Measurements from ENCODE around the gene TRPV2. TPM values are rescaled to one million over a fixed set of nuclear protein-coding genes. Genes with fewer than 3 reads are reported as not detected.

The TRPV2 gene
- total and polyA plus RNA-seq, 2 of the 4 experiments (the other 2 are of a cell fraction) = 30.8 to 32.8 TPM

DNA sequence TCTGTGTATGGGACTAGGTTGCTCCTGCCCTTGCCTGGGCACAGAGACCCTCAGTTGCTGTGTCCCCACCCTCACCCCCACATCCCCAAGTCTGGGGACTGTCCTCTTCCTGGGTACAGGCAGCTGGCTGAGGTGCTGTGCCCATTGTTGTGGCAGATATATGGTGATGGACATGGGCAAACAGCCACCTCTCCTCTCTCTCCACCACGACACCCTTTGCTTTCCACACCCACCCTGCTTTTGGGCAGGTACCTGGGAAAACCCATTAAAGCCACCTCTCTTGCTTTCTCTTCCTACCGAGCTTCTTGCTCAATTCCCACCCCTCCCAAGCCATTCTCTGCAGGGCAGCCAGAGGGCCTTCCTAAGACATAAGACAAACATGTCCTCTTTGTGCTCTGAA, 21.7 kb downstream of the TRPV2 start:
- dilution Hi-C loops (cut with HindIII; ENCODE audit: low sequenced_read_pairs, unreplicated experiment) (no loop called here), intact Hi-C loops (cut with micrococcal nuclease) (no loop called here), in situ Hi-C loops (cut with MboI; ENCODE audit: low sequenced_read_pairs) (loop anchor here (5.0 kb wide), 1 partner anchor 55 kb away; the partner anchor contains the start of gene UBB)
- no peak overlapping the region for H4K8ac ChIP-seq (ENCODE audit: low read depth in 2 of 2, low read length in 2 of 2)
- WGBS, 2 experiments (ENCODE audit: extremely low coverage in 2 of 2, insufficient read length in 1 of 2) = 75% methylated on average over 2 of the region's 2 CpGs; no CpG with 5 or more reads in 1 of the 2 experiments
- H3K27ac ChIP-seq (ENCODE audit: insufficient read depth, low read length) = no peak overlapping the region
- no peaks in the 10 kb centered on the region for H3K27me3 ChIP-seq (ENCODE audit: control insufficient read depth, insufficient read depth, low read length)
- peaks cover 12% of the 10 kb centered on the region for H3K4me1 ChIP-seq (ENCODE audit: control insufficient read depth, insufficient read depth, low read length)
- H3K36me3 ChIP-seq (ENCODE audit: control insufficient read depth, insufficient read depth, low read length) = peaks cover 18% of the 10 kb centered on the region
- H3K4me3 ChIP-seq (ENCODE audit: insufficient read depth, low read depth, low read length) = no peak overlapping the region
- no peak overlapping the region; the same call in 1 of the 2 replicates for H4K91ac ChIP-seq (ENCODE audit: insufficient read depth, low read depth, low read length)
- no peak overlapping the region for H2BK5ac ChIP-seq (ENCODE audit: low read depth, low read length, poor library complexity, severe bottlenecking)
- no peak overlapping the region for H2BK20ac ChIP-seq (ENCODE audit: low read depth, low read length)
- H2AK9ac ChIP-seq (replicated peaks; ENCODE audit: low read depth, low read length, poor library complexity) = peak overlapping the region; percentile 45
- H3K14ac ChIP-seq (replicated peaks; ENCODE audit: low read depth, low read length) = no peak overlapping the region
- H3K79me1 ChIP-seq (ENCODE audit: low read depth in 1 of 2, low read length in 2 of 2) = peaks cover 16 to 32% of the 10 kb centered on the region in 2 experiments; a peak in 3 of 4 replicates
- H4K5ac ChIP-seq (ENCODE audit: low read depth, low read length) = no peak overlapping the region
- BruUV-seq (replicated peaks) = no TSS peak
- no peak overlapping the region for H3K23ac ChIP-seq (ENCODE audit: low read depth, low read length)
- H3K56ac ChIP-seq (ENCODE audit: extremely low read depth, insufficient read depth, low read length) = no peak overlapping the region
- no peaks in the 10 kb centered on the region for H3K9me3 ChIP-seq (ENCODE audit: control insufficient read depth, insufficient read depth, low read length)
- ATAC-seq (ENCODE audit: low read depth) = no peak
- no peak overlapping the region for H2BK120ac ChIP-seq (ENCODE audit: low read depth, low read length)
- H2BK15ac ChIP-seq (ENCODE audit: low read depth, low read length) = no peak overlapping the region
- TF ChIP-seq CHD1 (IDR thresholded peaks at IDR 0.05; ENCODE audit: low read depth, low read length) = no peak
- no peak for TF ChIP-seq BHLHE40 (IDR thresholded peaks at IDR 0.05; ENCODE audit: low read depth, low read length)
- TF ChIP-seq RCOR1 (IDR thresholded peaks at IDR 0.05; ENCODE audit: insufficient replicate concordance, low read length) = no peak
- TF ChIP-seq, protein P1, sequence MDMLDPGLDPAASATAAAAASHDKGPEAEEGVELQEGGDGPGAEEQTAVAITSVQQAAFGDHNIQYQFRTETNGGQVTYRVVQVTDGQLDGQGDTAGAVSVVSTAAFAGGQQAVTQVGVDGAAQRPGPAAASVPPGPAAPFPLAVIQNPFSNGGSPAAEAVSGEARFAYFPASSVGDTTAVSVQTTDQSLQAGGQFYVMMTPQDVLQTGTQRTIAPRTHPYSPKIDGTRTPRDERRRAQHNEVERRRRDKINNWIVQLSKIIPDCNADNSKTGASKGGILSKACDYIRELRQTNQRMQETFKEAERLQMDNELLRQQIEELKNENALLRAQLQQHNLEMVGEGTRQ (IDR thresholded peaks at IDR 0.05; ENCODE audit: low read depth, low read length) = no peak
- no peak for TF ChIP-seq RAD21 (IDR thresholded peaks at IDR 0.05; ENCODE audit: low read length)
- ChIA-PET CTCF (no interaction called here), POLR2A (ENCODE audit: unreplicated experiment) (no interaction called here)
- no peak overlapping the region for H3K4ac ChIP-seq (ENCODE audit: low read depth, low read length)
- H3K4me2 ChIP-seq (ENCODE audit: low read depth, low read length) = no peak overlapping the region
- H3K9me1 ChIP-seq (ENCODE audit: insufficient read depth, low read length) = peaks cover 9% of the 10 kb centered on the region
- no peak overlapping the region for H2AFZ ChIP-seq (replicated peaks; ENCODE audit: low read length, poor library complexity)
- H2AK5ac ChIP-seq (ENCODE audit: low read depth, low read length) = no peak overlapping the region
- no peak overlapping the region for H3K9ac ChIP-seq (ENCODE audit: low read depth, low read length)
- H3K18ac ChIP-seq (ENCODE audit: low read depth, low read length) = no peak overlapping the region
- H4K20me1 ChIP-seq (ENCODE audit: insufficient read depth, low read length) = peaks cover 30% of the 10 kb centered on the region
- DNase-seq = no peak

Measured in IMR-90 (cell line).